ENCODE results near the gene POGLUT3. TPM values are rescaled to one million over a fixed set of nuclear protein-coding genes. Genes with fewer than 3 reads are reported as not detected.

POGLUT3 gene
- total and polyA plus RNA-seq, 2 experiments from 2014 or later, result 7.6 to 12.2 TPM

GRCh38 chr11:108501396-108501795 is 3.2 kb upstream of the POGLUT3 start (continued):
- TF ChIP-seq REST (IDR thresholded peaks at IDR 0.05; ENCODE audit: unreplicated experiment) (no peak), JUNB (IDR thresholded peaks at IDR 0.05; ENCODE audit: unreplicated experiment) (no peak), CREB1 (CRISPR knock-in tag; IDR thresholded peaks at IDR 0.05; ENCODE audit: low read depth) (no peak), NANOG (IDR thresholded peaks at IDR 0.05; ENCODE audit: borderline replicate concordance) (no peak), EZH2phosphoT487 (IDR thresholded peaks at IDR 0.05; ENCODE audit: unreplicated experiment) (no peak), CTCF (conservative IDR thresholded peaks at IDR 0.05; ENCODE audit: low read depth in 2 of 2) (no peak), STAT1 (IDR thresholded peaks at IDR 0.05; ENCODE audit: unreplicated experiment) (no peak), ETS1 (IDR thresholded peaks at IDR 0.05) (no peak), POLR2AphosphoS5 (IDR thresholded peaks at IDR 0.05; ENCODE audit: low read depth) (no peak), EZH2 (IDR thresholded peaks at IDR 0.05; ENCODE audit: low read depth, unreplicated experiment) (no peak), ZNF114 (CRISPR knock-in tag; IDR thresholded peaks at IDR 0.05) (no peak)

- Histone ChIP-seq H3K4me3 (no peak overlapping the region), H3F3A (replicated peaks; ENCODE audit: low read depth) (0 out of 2 replicates have a peak, but pooled peaks cover 4% of the 10 kb centered on the region), H3K27me3 (ENCODE audit: insufficient read depth) (peaks cover 4% of the 10 kb centered on the region; the same call in 1 of the 2 replicates), H3K36me3 (ENCODE audit: insufficient read depth) (no peaks in the 10 kb centered on the region), H4K20me1 (replicated peaks; ENCODE audit: insufficient read depth) (no peaks in the 10 kb centered on the region), H2AFZ (no peak overlapping the region), H3K4me2 (no peak overlapping the region), H3K79me2 (replicated peaks; ENCODE audit: insufficient read depth) (no peaks in the 10 kb centered on the region), H3K27ac (ENCODE audit: low read depth) (no peak overlapping the region), H3K9me2 (ENCODE audit: insufficient read depth) (no peaks in the 10 kb centered on the region), H3K4me1 (ENCODE audit: insufficient read depth) (peaks cover 9% of the 10 kb centered on the region)
- ATAC-seq (no peak), DNase-seq (ENCODE audit: low spot score) (no peak)
- Mint-ChIP-seq H3K36me3 (ENCODE audit: low read depth) (no peaks in the 10 kb centered on the region), H3K9me3 (no peaks in the 10 kb centered on the region), H3K4me1 (peaks cover 9% of the 10 kb centered on the region; the same call in 2 of the 3 replicates), H3K27ac (no peak overlapping the region), H3K27me3 (ENCODE audit: insufficient read depth, low read depth, poor library complexity) (peaks cover 16% of the 10 kb centered on the region), H3K4me3 (no peak overlapping the region)
- TF ChIP-seq ETS1 (IDR thresholded peaks at IDR 0.05) (no peak), CREB1 (CRISPR knock-in tag; IDR thresholded peaks at IDR 0.05; ENCODE audit: low read depth) (no peak), REST (IDR thresholded peaks at IDR 0.05; ENCODE audit: unreplicated experiment) (no peak)
Observed at GRCh38 chr11:108500721-108501120, 2.5 kb upstream of the POGLUT3 start.

All from GM23338 (cell line).